GM18870 (cell line): Measurements from ENCODE around the gene KIF23.

Experiments used
- ATAC-seq: cut with Tn5 transposase; IDR thresholded peaks from one replicate; pipeline ENCODE4 v1.9.1; 2021; ENCODE audit warnings: moderate library complexity; ENCODE audit not compliant: unreplicated experiment

The KIF23 gene

DNA sequence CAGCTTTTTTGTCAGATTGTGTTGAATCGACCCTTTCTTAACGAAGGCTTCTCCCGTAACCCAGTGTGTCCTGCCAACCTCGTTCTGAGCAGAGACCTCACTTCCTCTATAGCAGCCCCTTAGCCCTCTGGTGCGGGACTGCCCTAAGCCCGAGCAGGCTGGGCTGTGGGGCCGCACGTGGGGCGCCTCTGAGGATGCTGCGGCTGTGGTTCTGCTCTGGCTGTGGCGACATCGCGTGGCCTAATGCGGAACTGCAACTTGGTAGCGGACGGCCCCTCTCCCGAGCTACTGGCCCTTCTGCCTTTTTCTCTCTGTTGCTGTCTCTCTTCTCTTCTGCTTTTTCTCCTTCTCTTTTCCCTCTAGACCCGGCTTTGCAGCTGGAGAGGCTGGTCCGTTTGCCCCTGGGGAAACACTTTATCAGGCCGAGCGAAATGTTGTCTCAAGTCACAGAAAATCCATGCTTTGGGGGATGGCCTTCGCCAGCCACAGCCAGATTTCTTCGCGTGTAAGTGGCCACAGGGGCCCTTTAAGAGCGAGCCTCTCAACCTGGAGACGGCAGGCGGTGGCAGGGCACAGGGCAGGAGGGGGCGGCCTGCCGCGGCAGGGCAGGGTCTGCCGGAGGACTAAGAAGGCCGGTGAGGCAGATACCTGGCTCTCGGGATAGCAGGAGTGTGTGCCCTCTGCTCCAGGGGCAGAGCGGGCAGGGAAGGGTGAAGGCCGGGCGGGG, 19.4 kb upstream of the KIF23 start:
- no peak for ATAC-seq

DNA sequence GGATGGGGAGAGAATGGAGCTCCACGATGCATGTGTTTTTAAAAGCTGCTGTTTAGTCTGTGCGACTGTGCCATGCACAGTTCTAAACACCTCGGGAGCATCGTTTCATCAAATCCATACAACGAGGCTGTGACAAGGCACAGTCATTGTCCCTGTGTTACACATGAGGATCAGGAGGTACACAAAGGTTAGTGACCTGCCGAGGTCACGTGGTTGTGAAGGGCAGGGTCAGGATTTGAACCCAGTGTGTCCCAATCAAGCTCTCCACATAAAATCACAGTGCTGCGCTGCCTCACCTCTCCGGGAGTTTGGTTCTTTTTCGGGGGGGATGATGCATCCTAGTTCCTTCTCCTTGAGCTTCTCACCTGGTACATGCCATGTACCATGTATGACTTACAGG, 18.7 kb upstream of the KIF23 start:
- ATAC-seq = no peak

DNA sequence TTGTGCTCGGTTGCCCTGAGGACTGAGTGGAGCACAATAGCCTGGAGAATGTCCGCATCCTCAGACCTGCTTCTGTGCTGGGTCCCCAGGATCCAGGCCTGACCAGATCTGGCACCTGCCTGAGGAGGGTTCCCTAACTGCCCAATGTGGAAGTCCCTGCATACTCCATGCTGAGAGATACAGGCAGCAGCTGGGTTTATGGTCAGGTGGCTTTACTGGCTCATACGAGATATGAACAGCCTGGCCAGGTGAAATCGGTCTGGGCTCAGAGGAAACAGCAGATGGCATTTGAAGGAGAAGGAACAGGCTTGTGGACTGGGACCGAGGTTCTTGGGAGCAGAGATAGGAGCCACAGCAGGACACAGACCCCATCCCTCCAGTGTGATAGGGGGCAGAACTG, 18.2 kb upstream of the KIF23 start:
- ATAC-seq = no peak

DNA sequence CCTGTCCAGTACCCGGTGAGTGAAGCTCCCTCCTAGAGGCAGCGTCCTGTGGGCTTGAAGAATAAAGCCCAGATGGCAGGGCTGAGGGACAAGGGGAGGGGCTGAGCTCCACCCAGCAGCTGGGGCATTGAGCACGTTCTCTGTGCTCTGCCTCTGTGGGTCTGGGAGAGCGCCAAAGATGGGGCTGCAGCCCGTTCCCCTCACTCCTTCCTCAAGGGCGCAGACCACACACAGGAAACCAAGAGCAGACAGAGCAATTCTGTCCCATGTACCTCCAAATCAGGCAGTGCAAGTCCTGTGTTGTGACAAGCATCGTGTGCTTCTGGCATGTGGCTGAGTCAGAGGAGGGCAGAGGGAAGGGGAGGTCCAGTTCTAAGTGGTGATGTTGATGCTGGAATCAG, 15.7 kb upstream of the KIF23 start:
- no peak for ATAC-seq

DNA sequence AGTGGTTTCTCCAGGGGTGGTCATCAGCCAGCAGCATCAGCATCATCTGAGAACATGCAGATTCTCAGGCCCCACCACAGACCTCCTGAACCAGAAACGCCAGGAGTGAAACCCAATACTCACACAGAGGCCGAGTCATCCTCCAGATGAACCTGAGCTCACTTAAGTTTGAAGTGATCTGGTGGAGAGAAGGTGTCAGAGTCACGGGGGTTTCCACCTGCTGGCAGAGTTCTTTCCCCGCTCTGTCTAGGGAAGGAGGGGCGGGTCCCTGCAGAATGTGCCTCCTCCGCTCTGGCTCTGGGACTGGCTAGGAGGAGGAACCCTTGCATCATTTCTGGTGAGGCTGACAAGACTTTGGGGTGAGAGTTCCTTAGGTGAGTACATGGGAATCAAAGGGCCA, 13.3 kb upstream of the KIF23 start:
- ATAC-seq = no peak

DNA sequence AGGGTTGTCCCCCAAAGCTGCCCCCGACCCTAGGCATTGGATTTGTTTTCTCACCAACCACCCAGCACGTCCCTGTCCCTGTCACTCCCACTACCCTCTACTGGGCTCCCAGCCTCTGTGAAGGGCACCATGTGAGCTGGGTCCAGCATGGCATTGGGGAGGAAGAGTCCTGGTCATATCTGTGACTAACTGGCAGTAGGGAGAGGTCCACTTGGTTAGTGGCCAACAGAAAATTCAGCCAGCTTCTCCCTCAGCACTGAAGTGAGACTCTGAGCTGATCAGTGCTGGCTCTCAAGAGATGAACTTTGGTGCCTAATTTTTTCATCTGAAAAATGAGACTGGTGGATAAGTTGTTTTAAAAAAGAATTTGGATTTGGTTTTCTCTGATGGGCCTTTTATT, 11.3 kb upstream of the KIF23 start:
- no peak for ATAC-seq

DNA sequence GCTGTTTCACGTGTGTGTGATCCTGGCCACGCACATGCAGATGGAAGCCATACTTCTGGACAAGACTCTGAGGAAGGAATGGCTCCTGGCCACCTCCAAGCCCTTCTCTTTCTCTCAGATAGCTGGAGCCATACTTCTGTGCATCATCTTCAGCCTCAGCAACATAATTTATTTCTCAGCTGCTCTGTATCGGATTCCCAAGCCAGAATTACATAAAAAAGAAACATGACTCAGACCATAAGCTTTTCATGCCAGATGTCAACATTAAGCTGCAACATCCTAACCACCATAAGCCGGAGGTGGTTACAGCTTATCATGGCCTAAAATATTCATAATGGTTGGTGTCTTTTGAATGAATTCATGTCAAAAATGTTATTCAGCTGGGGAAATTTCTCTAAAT, 10.6 kb upstream of the KIF23 start:
- ATAC-seq = no peak

DNA sequence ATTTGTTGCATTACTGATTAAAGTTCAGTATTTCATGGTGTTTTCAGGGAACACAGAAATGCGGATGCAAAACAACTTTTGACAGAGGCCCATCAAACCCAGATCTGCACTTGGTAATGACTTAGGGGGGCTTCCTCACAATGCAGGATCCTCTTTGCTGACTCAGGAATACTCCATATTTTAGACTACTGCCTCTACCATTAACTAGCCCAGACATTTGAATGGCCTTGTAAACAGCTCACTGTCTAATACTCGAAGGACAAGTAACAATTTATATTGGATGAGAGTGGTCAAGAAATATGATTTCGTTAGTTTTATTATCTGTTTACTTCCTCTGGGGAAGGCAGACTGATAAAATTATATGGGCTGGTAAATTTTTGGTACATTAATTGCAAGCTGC, 9.0 kb upstream of the KIF23 start:
- ATAC-seq = no peak

DNA sequence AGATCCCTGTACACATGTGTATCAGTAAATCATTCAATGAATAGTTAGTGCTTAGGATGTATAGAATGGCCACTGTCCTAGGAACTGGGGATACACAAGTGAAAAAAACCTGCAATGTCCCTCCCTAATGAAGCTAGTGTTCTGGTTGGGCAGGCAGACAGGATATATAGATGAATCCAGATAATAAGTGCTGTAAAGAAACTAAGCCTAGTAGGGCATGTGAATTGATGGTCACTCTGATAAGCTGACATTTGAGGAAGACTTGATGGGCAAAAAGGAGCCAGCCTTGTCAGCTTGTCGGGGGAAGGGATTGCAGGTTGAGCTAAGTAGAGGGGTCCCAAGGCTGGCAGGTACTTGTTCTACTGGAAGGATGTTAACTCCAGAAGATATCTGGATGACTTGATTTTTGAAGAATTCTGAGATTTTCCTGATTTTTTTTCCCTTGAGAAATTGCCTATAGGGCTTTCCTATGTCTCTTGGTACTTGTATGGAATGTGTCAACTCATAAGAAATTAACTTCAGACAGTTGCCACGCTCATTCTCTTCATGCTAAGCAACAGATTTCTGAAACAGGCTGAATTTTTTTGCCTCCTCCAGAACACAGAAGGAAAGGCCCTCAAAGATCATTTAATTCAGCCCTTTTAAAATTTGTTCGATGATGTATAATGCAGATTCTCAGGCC, 6.3 kb upstream of the KIF23 start:
- no peak for ATAC-seq

DNA sequence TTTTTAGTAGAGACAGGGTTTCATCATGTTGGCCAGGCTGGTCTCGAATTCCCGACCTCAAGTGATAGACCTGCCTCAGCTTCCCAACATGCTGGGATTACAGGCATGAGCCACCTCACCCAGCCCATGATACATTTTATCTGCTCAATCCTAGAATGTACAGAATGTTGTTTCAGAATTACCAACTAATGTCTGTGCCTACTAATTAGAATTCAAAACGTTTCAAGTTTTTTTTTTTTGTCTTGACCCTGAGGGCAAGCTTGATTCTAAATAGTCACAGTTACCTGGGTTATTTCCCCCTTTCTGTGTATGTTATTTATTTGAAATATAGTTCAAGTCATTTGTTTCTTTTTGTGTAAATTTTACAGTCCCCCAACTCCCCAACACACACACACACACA, 5.3 kb upstream of the KIF23 start:
- no peak for ATAC-seq

DNA sequence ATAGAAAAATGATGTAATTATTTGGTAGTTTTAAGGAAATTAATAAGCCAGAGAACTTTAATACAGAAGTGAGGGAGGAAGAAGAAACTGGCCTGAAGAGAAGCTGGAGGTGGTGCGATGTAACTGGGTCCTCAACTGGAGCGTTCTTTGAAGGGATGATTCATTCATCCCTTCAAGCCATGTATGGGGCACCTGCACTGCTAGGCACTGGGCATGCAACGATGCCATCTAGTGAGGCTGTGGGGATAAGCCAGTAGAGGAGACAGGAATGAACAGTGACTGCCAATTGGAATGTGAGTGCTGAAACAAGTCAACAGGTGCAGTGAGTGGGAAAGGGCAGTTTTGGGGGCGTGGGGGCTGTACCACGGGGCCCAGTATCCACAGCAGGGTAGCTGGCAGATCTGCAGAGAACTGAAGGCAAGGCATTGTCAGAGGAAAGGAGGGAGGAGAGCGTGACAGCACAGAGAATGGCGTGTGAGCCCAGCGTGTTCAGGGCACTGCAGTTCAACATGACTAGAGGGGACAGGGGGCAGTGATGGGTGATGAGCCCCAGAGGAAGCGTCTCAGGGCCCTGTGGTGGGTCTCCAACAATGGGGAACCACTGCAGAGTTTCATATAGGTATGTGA, 3.8 kb upstream of the KIF23 start:
- no peak for ATAC-seq

DNA sequence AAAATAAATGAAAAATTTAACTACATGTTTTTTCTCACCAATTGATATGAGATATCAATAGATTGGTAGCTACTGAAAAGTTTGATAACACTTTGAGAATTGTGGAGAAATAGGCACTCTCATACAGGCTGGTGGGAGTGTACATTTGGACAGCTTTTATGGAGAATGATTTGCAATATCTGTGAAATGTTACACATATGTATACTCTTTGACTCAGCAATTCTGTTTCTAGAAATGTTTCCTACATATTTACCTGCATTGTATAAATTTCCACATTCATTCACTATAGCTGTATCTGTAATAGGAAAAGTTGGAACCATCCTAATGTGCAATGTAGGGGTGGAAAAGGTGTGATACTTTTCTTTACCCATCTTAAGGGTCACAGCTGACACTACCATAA, 1.9 kb upstream of the KIF23 start:
- ATAC-seq = no peak

DNA sequence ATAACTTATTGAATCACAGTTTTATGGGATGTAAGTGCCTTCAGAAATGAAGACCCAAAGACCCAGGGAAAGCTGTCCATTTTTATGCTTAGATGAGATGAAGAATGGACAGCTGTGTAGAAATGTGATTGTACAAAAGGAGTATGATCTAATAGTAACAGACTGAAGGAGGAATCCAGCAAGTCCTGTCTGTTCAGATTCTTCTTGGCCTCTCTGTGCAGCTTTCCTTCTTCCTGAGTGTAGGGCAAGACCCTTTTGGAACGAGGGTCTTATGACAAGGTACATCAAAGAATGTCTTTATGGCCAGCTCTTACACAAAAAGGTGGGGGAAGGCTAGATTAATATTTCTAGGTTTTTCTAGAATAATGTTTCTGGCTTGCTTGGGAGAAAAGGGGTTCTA, 1.4 kb upstream of the KIF23 start:
- ATAC-seq = no peak

DNA sequence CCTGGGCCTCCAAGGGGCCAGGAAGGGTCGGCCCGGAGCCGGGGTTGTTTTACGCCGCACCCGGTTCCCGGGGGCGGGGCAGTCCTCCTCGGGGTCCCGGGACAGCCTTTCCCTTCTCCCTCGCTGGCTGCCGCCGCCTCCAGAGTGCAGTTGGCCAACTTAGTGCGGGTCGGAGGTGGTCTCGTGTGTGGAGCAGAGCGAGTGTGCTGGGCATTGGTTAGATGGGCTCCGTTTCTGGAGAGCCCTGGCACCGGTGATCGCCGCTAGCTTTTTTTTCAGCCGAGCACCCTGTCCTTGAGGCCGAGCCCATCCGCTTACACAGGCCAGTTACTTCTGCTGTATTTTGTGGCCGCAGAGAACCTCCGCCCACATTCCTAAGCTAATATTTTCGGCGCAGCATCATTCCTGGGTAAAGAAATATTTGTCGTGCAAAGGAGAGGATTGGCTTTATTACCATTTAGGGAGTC, 585 bp downstream of the KIF23 start:
- peak; percentile 18 for ATAC-seq

DNA sequence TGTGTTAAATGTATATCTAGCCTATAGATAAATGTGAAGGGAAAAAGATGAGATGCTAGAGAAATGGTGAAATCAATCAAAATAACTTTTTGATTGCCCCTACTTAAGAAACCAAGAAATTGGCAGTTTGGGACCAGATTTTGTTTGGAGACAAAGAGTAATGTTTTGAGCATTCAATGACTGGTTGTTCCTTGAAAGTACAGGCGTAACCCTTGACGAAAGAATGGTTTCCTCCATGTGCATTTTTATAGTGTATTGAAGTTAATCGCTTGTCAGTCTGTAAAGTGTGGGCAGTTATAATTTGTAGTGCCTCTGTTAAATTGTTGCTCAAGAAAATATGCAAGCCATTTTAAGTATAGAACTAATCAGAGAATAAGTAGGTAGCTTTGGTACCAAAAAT, 1.2 kb downstream of the KIF23 start:
- no peak for ATAC-seq

DNA sequence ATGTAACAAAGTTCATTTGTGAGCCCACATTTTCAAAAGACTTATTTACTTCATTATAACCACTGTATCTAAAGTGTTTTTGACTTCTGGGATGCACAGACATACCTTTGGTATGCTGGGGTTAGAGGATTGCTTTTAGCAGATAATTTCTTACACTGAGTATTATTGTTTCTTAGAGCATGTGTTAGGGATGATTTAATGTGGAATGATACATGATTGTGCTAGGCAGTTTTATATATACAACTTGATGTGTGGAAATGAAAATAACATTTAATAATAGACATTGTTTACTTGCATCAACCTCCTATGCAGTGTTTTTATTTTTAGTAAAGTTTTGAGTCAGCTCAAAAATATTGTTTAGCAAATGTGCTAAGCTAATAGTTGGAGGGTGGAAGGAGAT, 3.4 kb downstream of the KIF23 start:
- no peak for ATAC-seq

DNA sequence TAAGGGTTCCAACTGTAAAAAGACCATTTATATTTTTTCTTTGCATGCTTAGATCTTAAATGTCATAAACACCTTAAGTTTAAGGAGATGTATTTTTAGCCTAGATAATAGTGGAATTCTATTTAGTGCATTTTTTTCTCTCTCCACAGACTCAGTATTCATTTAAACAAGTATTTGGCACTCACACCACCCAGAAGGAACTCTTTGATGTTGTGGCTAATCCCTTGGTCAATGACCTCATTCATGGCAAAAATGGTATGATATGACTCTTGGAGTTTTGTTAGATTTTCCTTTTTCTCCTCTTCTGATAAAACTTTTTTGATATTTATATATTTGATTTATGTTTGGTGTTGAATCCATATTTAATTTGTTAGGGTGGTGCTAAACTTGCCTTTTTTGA, 7.3 kb downstream of the KIF23 start:
- no peak for ATAC-seq

DNA sequence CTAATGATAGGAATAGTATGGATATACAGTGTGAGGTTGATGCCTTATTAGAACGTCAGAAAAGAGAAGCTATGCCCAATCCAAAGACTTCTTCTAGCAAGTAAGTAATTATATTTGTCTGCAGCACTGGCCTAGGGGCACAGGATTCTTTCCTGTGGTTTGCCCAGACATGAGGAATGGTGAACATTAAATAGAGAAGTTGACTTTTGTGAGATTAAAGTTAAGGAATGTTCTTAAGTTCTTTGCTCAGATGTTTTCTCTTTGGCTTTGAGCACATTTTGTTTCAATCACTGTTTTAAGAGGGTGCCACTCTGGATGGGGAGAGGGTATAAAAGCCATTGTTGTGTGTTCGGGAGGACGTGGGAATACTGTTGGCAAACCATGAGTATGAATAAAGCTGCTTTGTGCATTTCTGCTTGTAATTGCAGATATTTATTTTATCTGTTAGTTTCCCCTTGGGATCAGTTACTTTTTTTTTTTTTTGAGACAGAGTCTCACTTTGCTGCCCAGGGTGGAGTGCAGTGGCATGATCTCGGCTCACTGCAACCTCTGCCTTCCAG, 8.3 kb downstream of the KIF23 start:
- no peak for ATAC-seq

DNA sequence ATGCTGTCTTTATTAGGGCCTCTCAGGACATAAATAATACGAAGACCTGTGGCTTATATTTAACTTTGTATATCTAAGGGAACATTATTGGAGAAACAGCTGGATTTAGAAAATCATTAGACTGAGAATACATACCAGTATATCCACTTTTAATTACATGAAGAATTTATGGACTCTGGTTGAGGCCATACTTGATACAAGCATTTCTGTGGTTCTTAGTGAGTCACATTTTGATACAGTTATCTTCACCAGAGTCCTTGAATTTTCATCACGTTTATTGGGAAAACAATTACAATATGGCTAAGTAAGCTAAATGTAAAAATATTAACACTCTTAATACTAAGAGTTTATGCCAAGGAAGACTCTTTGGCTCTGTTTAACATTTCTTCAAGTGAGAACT, 9.9 kb downstream of the KIF23 start:
- no peak for ATAC-seq

DNA sequence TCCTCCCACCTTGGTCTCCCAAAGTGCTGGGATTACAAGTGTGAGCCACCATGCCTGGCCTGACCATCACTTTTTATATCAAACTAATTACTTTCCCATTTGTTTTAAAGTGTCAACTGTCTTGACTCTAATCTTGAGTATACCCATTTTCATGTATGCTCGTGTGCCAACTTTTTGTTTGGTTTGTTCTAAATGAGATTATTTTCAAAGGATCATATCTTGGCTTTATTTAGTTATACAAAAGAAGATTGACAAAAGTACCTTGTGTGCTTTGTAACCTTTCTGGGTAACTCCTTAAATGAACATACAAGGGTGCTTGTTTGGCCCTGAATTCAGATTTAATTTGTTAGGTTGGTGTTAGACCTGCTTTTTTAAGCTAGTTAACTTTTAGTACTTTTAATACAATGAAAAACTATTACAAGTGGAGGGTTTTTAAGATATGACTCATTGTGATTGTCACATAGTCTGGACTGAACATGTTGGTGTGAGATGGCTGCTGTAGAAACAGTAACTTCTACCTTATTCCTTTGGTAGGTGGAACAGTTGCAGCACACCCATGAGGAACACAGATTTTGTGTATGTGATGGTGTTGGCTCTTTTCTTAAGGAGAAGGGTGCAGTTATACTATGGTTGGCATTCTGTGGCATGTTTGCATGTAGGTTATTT, 10.7 kb downstream of the KIF23 start:
- no peak for ATAC-seq

DNA sequence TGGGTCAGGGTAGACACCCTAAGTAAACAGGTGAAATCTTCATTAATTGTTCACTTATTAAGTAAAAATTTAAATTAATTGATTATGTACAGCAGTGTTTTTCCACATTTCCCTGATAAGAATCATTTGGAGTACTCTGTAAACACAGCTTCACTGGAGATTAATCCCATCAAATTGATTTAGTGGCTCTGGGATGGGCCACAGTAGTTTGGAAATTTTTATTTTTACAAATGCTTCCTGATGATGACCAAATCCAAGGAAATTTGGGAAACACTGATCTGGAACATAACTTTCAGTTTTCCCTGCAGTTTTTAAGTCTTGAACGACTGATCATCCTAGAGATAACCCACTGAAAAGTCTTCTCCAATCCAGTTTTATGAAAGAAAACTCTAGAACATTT, 19.7 kb downstream of the KIF23 start:
- ATAC-seq = no peak

DNA sequence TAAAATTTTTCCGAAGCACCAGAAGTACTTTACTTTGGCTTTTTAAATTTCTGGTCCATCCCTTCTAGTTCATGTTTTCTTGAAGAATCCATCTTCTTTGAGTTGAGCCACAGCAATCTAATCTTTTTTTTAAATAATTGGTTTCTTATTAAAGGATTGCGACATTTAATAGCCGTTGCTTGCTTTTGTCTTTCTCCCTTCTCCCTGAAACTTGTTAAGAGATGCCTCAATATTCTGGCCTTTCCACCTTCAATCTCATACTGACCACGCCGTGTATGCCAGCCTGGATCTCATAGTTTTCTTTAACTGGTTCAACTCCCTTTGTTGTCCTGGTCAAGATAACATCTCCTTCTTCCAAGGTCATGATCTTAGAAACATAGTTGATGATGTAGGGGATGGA, 20.1 kb downstream of the KIF23 start:
- no peak for ATAC-seq
